Left ventricle myocardium inferior (tissue), 1 donor: Measurements from ENCODE around the gene NONO. TPM values are rescaled to one million over a fixed set of nuclear protein-coding genes. Genes with fewer than 3 reads are reported as not detected.

Experiments
- DNase-seq: peaks from one replicate; pipeline ENCODE4 v3.0.0-alpha.2; 2020
- H3K27ac ChIP-seq: fragments of 200-600 bp; replicated peaks from 2 replicates; pipeline ENCODE4 v1.8.0; 2021
- H3K27me3 ChIP-seq: fragments of 200-600 bp; 2 replicates; pipeline ENCODE4 v1.8.0; 2021; ENCODE audit warnings: low read depth
- H3K36me3 ChIP-seq: fragments of 200-600 bp; 2 replicates; pipeline ENCODE4 v1.8.0; 2021
- H3K4me1 ChIP-seq: fragments of 200-600 bp; 2 replicates; pipeline ENCODE4 v1.8.0; 2021
- H3K4me3 ChIP-seq: fragments of 200-600 bp; 2 replicates; pipeline ENCODE4 v1.8.0; 2021; ENCODE audit warnings: mild to moderate bottlenecking, moderate library complexity
- H3K9me3 ChIP-seq: fragments of 200-600 bp; replicated peaks from 2 replicates; pipeline ENCODE4 v1.8.0; 2021
- intact Hi-C: fragments of 100-400 bp; cut with micrococcal nuclease; formaldehyde crosslinking; loops from one replicate; pipeline ENCODE4 v1.11.0; 2022
- total RNA-seq: library from RNA; stranded (reverse); fragmentation: NEBNext Ultra II Directional; extraction: Animal tissue kit (Norgen Biotek cat#: 25700); gene quantifications from one replicate; pipeline ENCODE4 v1.2.1, GENCODE V29; 2021
- TF ChIP-seq, protein P1 (sequence below): fragments of 200-600 bp; IDR thresholded peaks from 2 replicates; pipeline ENCODE4 v1.8.0; 2021; ENCODE audit warnings: antibody characterized with exemption, mild to moderate bottlenecking, borderline replicate concordance
- donor health status: DM: no; HTN: yes; CAD: no; lungs with severe emphysema.

Gene NONO
- total RNA-seq, 1 donor from 2014 or later, result 99.2 TPM

DNA sequence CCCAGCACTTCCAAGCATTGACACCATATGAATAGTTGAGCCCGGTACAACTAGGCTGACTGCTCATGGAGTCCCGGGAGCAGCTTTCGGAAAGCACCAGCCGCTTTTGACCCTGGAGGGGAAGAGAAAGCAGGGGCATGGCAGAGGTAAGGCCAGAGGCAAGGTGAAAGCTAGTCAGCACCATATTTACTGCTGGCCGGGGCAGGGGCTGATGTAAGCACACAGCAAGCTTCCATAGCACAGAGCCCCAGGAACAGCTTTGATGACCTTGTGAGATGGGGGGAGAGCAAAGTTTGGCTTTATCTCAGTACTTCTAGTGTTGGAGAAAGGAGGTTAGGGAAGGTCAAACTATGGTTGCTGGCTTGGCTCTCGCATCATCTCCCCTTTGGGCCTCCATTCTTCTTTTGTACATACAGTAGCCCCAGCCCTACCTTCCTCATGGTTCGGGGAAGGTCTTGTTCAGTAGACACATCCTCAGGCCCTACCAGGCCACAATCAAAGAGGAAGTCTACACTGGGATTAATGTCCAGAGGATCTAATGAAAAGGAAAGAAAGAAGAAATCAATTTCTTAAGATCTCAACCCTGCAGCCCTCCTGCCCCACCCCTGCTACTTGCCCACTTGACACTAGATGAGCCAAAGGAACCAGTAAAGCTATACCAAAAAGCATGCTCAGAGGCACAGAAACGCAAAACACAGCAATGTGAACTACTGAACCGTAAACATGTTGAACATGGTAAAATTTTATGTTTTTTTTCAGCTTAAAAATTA lies 38.9 kb upstream of the NONO start:
- DNase-seq, result no peak
- Histone ChIP-seq H3K27me3 (no peaks in the 10 kb centered on the region), H3K27ac (no peak overlapping the region), H3K9me3 (no peaks in the 10 kb centered on the region), H3K4me3 (no peak overlapping the region), H3K36me3 (peaks cover 79% of the 10 kb centered on the region), H3K4me1 (no peaks in the 10 kb centered on the region)
- TF ChIP-seq, protein P1, sequence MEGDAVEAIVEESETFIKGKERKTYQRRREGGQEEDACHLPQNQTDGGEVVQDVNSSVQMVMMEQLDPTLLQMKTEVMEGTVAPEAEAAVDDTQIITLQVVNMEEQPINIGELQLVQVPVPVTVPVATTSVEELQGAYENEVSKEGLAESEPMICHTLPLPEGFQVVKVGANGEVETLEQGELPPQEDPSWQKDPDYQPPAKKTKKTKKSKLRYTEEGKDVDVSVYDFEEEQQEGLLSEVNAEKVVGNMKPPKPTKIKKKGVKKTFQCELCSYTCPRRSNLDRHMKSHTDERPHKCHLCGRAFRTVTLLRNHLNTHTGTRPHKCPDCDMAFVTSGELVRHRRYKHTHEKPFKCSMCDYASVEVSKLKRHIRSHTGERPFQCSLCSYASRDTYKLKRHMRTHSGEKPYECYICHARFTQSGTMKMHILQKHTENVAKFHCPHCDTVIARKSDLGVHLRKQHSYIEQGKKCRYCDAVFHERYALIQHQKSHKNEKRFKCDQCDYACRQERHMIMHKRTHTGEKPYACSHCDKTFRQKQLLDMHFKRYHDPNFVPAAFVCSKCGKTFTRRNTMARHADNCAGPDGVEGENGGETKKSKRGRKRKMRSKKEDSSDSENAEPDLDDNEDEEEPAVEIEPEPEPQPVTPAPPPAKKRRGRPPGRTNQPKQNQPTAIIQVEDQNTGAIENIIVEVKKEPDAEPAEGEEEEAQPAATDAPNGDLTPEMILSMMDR, result no peak
- intact Hi-C loops, result no loop called here

DNA sequence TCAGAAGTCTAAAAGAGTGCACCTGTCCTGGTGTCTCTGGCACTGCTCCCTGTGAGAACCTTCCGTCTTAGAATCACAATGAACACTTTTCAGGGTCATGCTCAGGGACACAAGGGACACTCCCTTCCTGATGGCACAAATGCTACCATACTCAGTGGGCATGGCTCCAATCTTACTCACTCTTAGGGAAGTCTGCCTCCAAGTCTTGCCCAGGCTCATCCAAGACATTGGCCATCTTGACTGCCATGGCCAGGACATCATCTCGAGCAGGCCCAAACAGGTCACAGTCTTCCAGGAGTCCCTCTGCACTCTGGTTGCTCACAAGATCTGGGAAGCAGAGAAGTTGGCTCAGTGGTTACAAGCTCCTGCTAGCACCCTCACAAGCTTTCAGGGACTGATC lies 38.3 kb upstream of the NONO start:
- H3K36me3 ChIP-seq, result peaks cover 85% of the 10 kb centered on the region
- no peaks in the 10 kb centered on the region for H3K27me3 ChIP-seq
- no peak for DNase-seq
- H3K27ac ChIP-seq, result no peak overlapping the region
- no peaks in the 10 kb centered on the region for H3K9me3 ChIP-seq
- no peaks in the 10 kb centered on the region for H3K4me1 ChIP-seq
- intact Hi-C loops, result no loop called here
- TF ChIP-seq, protein P1, result no peak
- no peak overlapping the region for H3K4me3 ChIP-seq

DNA sequence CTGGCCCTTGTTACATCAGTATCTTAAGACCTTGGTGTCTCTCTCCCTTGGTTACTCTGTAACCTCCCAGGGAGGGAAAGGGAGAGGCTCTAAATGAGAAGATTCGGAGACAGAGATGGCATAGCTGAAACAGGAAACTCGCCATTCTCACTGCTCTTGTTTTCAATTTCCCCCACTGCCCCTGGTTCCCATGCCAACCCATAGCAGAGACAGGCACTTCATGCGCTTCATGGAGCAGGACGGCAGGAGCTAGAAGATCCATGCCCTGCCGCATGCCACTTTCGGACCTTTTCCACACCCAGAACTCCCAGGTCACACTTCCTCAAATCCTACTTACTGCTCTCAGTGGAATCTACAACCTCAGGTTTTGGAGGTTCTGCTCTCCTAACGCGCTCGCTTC lies 32.6 kb upstream of the NONO start:
- no peaks in the 10 kb centered on the region for H3K27me3 ChIP-seq
- intact Hi-C loops, result no loop called here
- TF ChIP-seq, protein P1, result no peak
- H3K36me3 ChIP-seq, result peaks cover 32% of the 10 kb centered on the region
- no peak overlapping the region for H3K4me3 ChIP-seq
- no peak overlapping the region for H3K27ac ChIP-seq
- DNase-seq, result no peak
- peaks cover 11% of the 10 kb centered on the region for H3K4me1 ChIP-seq
- no peaks in the 10 kb centered on the region for H3K9me3 ChIP-seq

DNA sequence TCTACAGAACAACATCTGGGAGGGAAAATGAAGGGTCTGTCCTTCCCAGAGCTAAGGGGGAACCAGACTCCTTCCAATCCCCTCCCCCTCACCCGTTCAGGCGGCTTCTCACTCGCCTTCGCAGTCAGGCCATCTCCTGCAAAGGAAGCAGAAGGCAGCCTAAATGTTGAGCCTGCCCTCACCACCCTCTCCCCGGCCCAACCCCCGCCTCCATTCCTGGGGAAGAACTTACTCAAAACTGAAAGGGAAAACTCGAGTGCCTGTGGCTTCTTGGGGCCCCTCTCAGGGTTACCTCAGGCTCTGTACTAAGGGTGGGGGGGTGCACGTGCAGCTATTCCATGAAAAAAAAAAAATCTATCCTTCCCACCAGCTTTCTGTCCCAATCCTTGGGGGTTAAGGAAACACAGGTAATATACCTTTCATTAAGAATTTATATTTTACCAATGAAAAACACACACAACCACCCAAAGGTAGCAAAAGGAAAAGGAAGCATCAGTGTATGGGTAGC lies 31.9 kb upstream of the NONO start:
- H3K4me1 ChIP-seq, result peaks cover 11% of the 10 kb centered on the region
- TF ChIP-seq, protein P1, result no peak
- DNase-seq, result no peak
- no peaks in the 10 kb centered on the region for H3K27me3 ChIP-seq
- intact Hi-C loops, result no loop called here
- no peaks in the 10 kb centered on the region for H3K9me3 ChIP-seq
- no peak overlapping the region for H3K4me3 ChIP-seq
- H3K36me3 ChIP-seq, result peaks cover 32% of the 10 kb centered on the region
- H3K27ac ChIP-seq, result no peak overlapping the region

DNA sequence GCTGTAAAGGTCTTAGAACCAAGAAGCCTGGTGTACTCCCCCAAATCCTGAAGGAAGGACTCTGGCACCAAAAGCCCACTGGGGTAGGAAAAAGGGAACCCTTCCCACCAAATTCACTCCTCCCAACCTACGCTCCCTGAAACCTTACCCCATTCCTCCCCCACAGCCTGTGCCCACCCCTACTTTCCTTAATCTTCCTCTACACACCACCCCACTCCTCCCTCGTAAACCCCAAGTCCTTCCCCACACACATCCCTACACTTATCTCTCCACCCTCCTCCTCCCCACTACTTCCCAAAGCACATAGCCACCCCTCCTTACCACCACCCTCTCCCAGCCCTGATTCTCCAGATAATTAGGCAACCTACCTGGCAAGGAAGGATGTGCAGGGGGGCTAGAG lies 31.2 kb upstream of the NONO start:
- Histone ChIP-seq H3K4me1 (peaks cover 11% of the 10 kb centered on the region), H3K36me3 (peaks cover 28% of the 10 kb centered on the region), H3K27me3 (no peaks in the 10 kb centered on the region), H3K9me3 (no peaks in the 10 kb centered on the region), H3K27ac (no peak overlapping the region), H3K4me3 (no peak overlapping the region)
- no peak for DNase-seq
- intact Hi-C loops, result no loop called here
- TF ChIP-seq, protein P1, result no peak
